Liver (tissue), 3 donors: Measurements from ENCODE around the gene ADCY2.

Source experiments
- ATF3 ChIP-seq: IDR thresholded peaks from 2 replicates; pipeline ENCODE4 v1.6.1; 2016; ENCODE audit warnings: antibody characterized with exemption
- CTCF ChIP-seq: fragments of 150-350 bp; IDR thresholded peaks from 2 replicates; pipeline ENCODE4 v1.5.1; 2017; ENCODE audit warnings: improper control_type of control experiment, low read depth, low read length; ENCODE audit not compliant: missing input control
- FOXA1 ChIP-seq: IDR thresholded peaks from 2 replicates; pipeline ENCODE4 v1.6.1; 2016; ENCODE audit warnings: antibody characterized with exemption
- GABPA ChIP-seq, 2 donors: IDR thresholded peaks in 1 of 2; conservative IDR thresholded peaks in 1 of 2; 2 replicates each; pipeline ENCODE4 v1.6.1; 2016; ENCODE audit warnings: antibody characterized with exemption in 2 of 2, mild to moderate bottlenecking in 1 of 2, moderate library complexity in 1 of 2
- RAD21 ChIP-seq, 2 donors: IDR thresholded peaks; 2 replicates each; pipeline ENCODE4 v1.6.1; 2016; ENCODE audit warnings: antibody characterized with exemption in 2 of 2, mild to moderate bottlenecking in 2 of 2
- TAF1 ChIP-seq: conservative IDR thresholded peaks from 2 replicates; pipeline ENCODE4 v1.6.1; 2016; ENCODE audit warnings: antibody characterized with exemption, mild to moderate bottlenecking
- donor health status: healthy.
- donor health status: healthy.

GRCh38 chr5:7842531-7842930, 446.6 kb downstream of the ADCY2 start:
- TF ChIP-seq CTCF = no peak
- no peak for TF ChIP-seq ATF3
- no peak for TF ChIP-seq RAD21 (IDR thresholded peaks at IDR 0.05)
- no peak for TF ChIP-seq GABPA (IDR thresholded peaks at IDR 0.05 in 1 of 2, conservative IDR thresholded peaks at IDR 0.05 in 1 of 2)
- no peak for TF ChIP-seq TAF1
- TF ChIP-seq FOXA1 = no peak
